ENCODE measurements around the gene RFC1.

The RFC1 gene

DNA sequence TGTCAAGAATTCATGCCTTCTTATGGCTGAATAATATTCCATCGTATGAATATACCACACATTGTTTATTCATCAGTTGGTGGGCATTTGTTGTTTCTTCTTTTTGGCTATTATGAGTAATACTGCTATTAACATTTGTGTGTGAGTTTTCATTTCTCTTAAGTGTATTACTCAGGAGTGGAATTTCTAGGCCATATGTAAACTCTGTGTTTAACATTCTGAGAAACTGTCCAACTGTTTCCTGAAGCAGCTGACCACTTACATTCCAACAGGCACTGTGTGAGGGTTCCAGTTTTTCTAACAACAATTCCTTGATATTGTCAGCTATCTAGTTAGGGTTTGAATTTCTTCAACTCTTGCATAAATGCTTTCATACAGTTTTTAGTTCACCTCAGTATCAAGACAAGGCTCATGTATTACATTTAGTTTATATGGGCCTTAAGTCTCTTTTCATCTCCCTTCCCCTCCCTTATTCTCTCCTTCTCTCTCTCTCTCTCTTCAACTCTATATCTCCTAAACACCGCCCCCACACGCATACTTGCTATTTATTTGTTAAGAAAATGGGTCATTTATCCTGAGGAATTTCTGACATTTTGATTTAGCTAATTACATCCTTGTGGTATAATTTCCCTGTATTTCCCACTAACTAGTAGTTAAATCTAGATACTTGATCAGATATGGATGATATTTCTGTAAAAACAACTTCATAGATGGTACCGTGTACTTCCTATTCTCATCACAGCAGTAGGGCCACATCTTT, 106.4 kb downstream of the RFC1 start:
- DNase-seq: no peak
- no peak overlapping the region for H3K4me3 ChIP-seq (ENCODE audit: low read depth in 1 of 2, low read length in 2 of 2)
- H3K79me2 ChIP-seq (ENCODE audit: insufficient read depth, low read length): no peaks in the 10 kb centered on the region
- H3K9ac ChIP-seq (ENCODE audit: low read depth, low read length): no peak overlapping the region
- H2AFZ ChIP-seq (ENCODE audit: low read depth, low read length): no peak overlapping the region
- no peaks in the 10 kb centered on the region for H3K27me3 ChIP-seq (ENCODE audit: insufficient read depth, low read length, poor library complexity)
- no peak overlapping the region for H3K4me2 ChIP-seq (ENCODE audit: insufficient read depth, low read length)
- H3K9me3 ChIP-seq (ENCODE audit: insufficient read depth, low read length, severe bottlenecking): no peaks in the 10 kb centered on the region
- peaks cover 4% of the 10 kb centered on the region; the same call in 1 of the 2 replicates for H3K36me3 ChIP-seq (ENCODE audit: insufficient read depth, low read length)
- no peak for ATAC-seq (ENCODE audit: insufficient read depth, low read depth)
- H3K4me1 ChIP-seq (ENCODE audit: insufficient read depth, low read length): no peaks in the 10 kb centered on the region
- no peak overlapping the region for H3K27ac ChIP-seq (ENCODE audit: low read length)
- no peaks in the 10 kb centered on the region for H4K20me1 ChIP-seq (ENCODE audit: insufficient read depth, low read length)
- TF ChIP-seq, protein P1, sequence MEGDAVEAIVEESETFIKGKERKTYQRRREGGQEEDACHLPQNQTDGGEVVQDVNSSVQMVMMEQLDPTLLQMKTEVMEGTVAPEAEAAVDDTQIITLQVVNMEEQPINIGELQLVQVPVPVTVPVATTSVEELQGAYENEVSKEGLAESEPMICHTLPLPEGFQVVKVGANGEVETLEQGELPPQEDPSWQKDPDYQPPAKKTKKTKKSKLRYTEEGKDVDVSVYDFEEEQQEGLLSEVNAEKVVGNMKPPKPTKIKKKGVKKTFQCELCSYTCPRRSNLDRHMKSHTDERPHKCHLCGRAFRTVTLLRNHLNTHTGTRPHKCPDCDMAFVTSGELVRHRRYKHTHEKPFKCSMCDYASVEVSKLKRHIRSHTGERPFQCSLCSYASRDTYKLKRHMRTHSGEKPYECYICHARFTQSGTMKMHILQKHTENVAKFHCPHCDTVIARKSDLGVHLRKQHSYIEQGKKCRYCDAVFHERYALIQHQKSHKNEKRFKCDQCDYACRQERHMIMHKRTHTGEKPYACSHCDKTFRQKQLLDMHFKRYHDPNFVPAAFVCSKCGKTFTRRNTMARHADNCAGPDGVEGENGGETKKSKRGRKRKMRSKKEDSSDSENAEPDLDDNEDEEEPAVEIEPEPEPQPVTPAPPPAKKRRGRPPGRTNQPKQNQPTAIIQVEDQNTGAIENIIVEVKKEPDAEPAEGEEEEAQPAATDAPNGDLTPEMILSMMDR (IDR thresholded peaks at IDR 0.05; ENCODE audit: borderline replicate concordance, extremely low read depth, low read length, poor library complexity, severe bottlenecking): no peak
- no peak for TF ChIP-seq EZH2 (IDR thresholded peaks at IDR 0.05; ENCODE audit: borderline replicate concordance, low read depth, low read length, severe bottlenecking)

DNA sequence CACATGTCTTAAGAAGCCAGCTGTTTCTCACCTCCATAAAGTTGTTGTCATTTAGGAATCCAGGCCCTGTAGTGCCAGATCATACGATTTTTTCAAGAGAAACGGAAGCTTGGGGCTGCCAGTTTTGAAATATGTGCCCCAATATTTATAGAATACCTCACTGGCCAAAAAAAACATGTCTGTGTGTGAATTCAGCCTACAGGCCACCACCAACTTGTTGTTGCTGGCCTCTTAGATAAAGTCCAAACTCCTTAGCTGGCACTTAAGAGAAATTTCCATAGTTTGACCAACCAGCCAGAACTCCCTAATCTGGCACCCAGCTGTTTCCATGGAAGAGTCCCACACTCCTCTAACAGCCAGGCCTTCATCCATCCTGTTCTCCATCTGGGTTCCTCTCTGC, 109.7 kb downstream of the RFC1 start:
- Histone ChIP-seq H2AFZ (ENCODE audit: low read depth, low read length) (no peak overlapping the region), H3K4me2 (ENCODE audit: insufficient read depth, low read length) (no peak overlapping the region), H3K79me2 (ENCODE audit: insufficient read depth, low read length) (no peaks in the 10 kb centered on the region), H3K27ac (ENCODE audit: low read length) (no peak overlapping the region), H3K9me3 (ENCODE audit: insufficient read depth, low read length, severe bottlenecking) (no peaks in the 10 kb centered on the region), H3K4me1 (ENCODE audit: insufficient read depth, low read length) (no peaks in the 10 kb centered on the region), H3K36me3 (ENCODE audit: insufficient read depth, low read length) (peaks cover 4% of the 10 kb centered on the region; the same call in 1 of the 2 replicates), H3K4me3 (ENCODE audit: low read depth in 1 of 2, low read length in 2 of 2) (no peak overlapping the region), H3K9ac (ENCODE audit: low read depth, low read length) (no peak overlapping the region), H3K27me3 (ENCODE audit: insufficient read depth, low read length, poor library complexity) (no peaks in the 10 kb centered on the region), H4K20me1 (ENCODE audit: insufficient read depth, low read length) (no peaks in the 10 kb centered on the region)
- ATAC-seq (ENCODE audit: insufficient read depth, low read depth) (no peak), DNase-seq (no peak)
- TF ChIP-seq EZH2 (IDR thresholded peaks at IDR 0.05; ENCODE audit: borderline replicate concordance, low read depth, low read length, severe bottlenecking): no peak
- TF ChIP-seq, protein P1 (IDR thresholded peaks at IDR 0.05; ENCODE audit: borderline replicate concordance, extremely low read depth, low read length, poor library complexity, severe bottlenecking): no peak

DNA sequence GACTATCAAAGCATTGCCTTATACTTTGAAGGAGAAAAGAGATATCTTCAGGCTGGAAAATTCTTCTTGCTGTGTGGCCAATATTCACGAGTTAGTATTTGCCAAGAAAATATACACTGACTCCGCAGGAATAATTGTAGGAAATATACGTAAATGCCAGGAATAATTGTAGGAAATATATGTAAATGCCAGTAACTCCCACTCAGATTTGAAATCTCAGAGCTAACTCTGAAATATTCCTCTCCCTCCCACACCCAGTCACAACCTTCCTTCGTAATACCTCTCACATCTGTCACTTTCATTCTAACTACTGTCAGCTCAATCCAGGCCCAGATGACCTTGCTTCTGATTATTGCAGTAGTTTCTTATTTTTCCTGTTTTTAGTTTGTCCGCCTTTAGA, 110.3 kb downstream of the RFC1 start:
- H3K4me3 ChIP-seq (ENCODE audit: low read depth in 1 of 2, low read length in 2 of 2): no peak overlapping the region
- no peaks in the 10 kb centered on the region for H4K20me1 ChIP-seq (ENCODE audit: insufficient read depth, low read length)
- ATAC-seq (ENCODE audit: insufficient read depth, low read depth) (no peak), DNase-seq (no peak)
- no peaks in the 10 kb centered on the region for H3K9me3 ChIP-seq (ENCODE audit: insufficient read depth, low read length, severe bottlenecking)
- no peak overlapping the region for H3K4me2 ChIP-seq (ENCODE audit: insufficient read depth, low read length)
- peaks cover 4% of the 10 kb centered on the region; the same call in 1 of the 2 replicates for H3K36me3 ChIP-seq (ENCODE audit: insufficient read depth, low read length)
- H3K27ac ChIP-seq (ENCODE audit: low read length): no peak overlapping the region
- no peak overlapping the region for H3K9ac ChIP-seq (ENCODE audit: low read depth, low read length)
- no peak for TF ChIP-seq EZH2 (IDR thresholded peaks at IDR 0.05; ENCODE audit: borderline replicate concordance, low read depth, low read length, severe bottlenecking)
- TF ChIP-seq, protein P1 (IDR thresholded peaks at IDR 0.05; ENCODE audit: borderline replicate concordance, extremely low read depth, low read length, poor library complexity, severe bottlenecking): no peak
- H3K79me2 ChIP-seq (ENCODE audit: insufficient read depth, low read length): no peaks in the 10 kb centered on the region
- no peaks in the 10 kb centered on the region for H3K4me1 ChIP-seq (ENCODE audit: insufficient read depth, low read length)
- no peaks in the 10 kb centered on the region for H3K27me3 ChIP-seq (ENCODE audit: insufficient read depth, low read length, poor library complexity)
- no peak overlapping the region for H2AFZ ChIP-seq (ENCODE audit: low read depth, low read length)

Data from DND-41 (cell line).